Stimulated activated effector memory CD8-positive, alpha-beta T cell treated with anti-CD3 and anti-CD28 coated beads, Interleukin-12 subunit alpha, Interleukin-12 subunit beta, amount 100 ng/mL, for 72 hours (primary cell): ENCODE data around the gene IMPDH1.
A peak's percentile ranks its signal among the peaks of the same experiment; 100 is the strongest.

Experiments
- ATAC-seq: fragments of 150-1000 bp; cut with Tn5 transposase; 2 replicates; pipeline ENCODE4 v1.10.0; 2021
- DNase-seq, 2 donors: peaks; one replicate each; pipeline ENCODE4 v3.0.0; 2021 to 2022; ENCODE audit warnings: low spot score in 2 of 2
- H3K27ac Mint-ChIP-seq: one replicate; pipeline ENCODE4 v1.8.0; 2022; ENCODE audit warnings: mild to moderate bottlenecking, mixed read lengths
- H3K36me3 Mint-ChIP-seq: one replicate; pipeline ENCODE4 v1.8.0; 2022; ENCODE audit warnings: mild to moderate bottlenecking, mixed read lengths
- H3K4me1 Mint-ChIP-seq: one replicate; pipeline ENCODE4 v1.8.0; 2022; ENCODE audit warnings: mixed read lengths
- H3K4me3 Mint-ChIP-seq: one replicate; pipeline ENCODE4 v1.8.0; 2022; ENCODE audit warnings: mild to moderate bottlenecking, mixed read lengths
- H3K9me3 Mint-ChIP-seq: one replicate; pipeline ENCODE4 v1.8.0; 2022; ENCODE audit warnings: mixed read lengths

Gene IMPDH1

DNA sequence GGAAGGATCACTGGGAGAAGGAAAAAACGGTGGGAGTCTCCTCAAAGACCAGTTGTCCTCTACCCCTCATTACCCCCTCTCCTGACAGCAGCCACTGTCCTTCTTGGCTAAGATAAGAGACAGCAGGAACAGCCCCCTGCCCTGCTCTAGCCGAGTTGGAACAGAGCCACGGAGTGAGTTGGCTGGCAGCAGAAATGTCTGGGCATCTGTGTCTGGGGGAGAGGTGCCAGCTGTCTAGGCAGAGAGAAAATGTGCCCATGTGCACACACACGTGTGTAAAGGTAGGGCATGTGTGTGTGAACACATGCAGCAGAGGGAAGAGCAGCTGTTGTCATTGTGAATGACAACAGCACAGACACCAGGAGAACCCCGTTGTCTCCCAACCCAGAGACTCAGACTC is 36.5 kb upstream of the IMPDH1 start:
- DNase-seq: no peak
- Mint-ChIP-seq H3K27ac (no peak overlapping the region), H3K36me3 (peaks cover 11% of the 10 kb centered on the region), H3K4me1 (peaks cover 47% of the 10 kb centered on the region), H3K9me3 (no peaks in the 10 kb centered on the region), H3K4me3 (no peak overlapping the region)
- ATAC-seq: no peak

DNA sequence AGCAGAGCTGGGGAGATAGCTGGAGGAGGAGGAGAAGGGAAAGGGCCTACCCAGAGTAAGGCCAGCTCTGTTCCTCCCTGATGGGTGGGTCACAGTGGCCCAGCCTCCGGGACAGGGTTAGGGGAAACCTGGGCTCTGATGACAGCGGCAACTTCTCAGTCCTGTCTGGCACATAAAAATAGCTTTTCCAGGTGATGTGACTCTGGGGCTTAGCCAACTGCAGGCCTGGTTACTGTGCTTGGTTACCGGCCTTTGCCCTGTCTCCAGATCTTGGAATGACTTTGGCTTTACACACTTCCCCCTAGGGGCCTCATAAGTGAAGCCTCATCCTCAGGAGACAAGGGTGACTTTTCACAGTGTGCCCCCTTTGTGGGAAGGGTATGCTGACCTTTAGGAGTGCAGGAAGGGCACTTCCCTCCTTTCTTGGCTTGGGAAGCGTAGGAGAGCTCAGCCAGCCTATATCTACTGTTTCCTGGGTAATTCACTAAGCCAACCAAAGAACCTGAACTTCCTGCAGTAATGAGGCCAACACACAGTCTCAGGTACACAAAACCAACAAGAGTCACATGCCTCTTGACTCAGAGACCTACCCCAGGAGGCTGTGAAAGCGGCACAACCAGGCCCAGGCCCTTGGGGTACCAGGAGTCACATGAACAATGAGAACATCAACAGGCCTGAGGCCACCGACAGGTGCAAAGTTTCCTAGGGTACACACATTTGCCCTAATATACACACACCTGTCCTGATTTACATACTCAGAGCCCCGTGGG is 34.2 kb upstream of the IMPDH1 start:
- ATAC-seq: peak; percentile 90

DNA sequence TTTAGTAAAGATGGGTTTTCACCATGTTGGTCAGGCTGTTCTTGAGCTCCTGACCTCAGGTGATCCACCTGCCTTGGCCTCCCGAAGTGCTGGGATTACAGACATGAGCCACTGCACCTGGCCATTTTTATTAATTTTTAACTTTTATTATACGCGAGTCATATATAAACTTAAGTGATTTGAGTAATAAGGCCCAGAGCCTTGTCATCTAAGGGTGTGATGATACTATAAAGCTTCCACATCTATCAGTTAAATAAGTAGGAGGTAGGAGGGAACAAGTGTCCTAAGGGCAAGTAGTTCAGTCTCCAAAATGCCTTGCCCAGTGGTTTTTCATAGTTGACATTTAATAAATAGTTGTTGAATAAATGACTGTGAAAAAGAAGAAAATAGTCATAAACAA is 32.6 kb upstream of the IMPDH1 start:
- Mint-ChIP-seq H3K4me1 (peaks cover 18% of the 10 kb centered on the region), H3K4me3 (no peak overlapping the region), H3K36me3 (no peaks in the 10 kb centered on the region), H3K27ac (no peak overlapping the region), H3K9me3 (no peaks in the 10 kb centered on the region)
- DNase-seq (no peak), ATAC-seq (no peak)

More for the DNA sequence above, 34.2 kb upstream of the IMPDH1 start:
- Mint-ChIP-seq H3K9me3 (no peaks in the 10 kb centered on the region), H3K4me1 (peaks cover 31% of the 10 kb centered on the region), H3K4me3 (no peak overlapping the region), H3K36me3 (peaks cover 5% of the 10 kb centered on the region), H3K27ac (peak overlapping the region; percentile 23)
- DNase-seq: no peak

DNA sequence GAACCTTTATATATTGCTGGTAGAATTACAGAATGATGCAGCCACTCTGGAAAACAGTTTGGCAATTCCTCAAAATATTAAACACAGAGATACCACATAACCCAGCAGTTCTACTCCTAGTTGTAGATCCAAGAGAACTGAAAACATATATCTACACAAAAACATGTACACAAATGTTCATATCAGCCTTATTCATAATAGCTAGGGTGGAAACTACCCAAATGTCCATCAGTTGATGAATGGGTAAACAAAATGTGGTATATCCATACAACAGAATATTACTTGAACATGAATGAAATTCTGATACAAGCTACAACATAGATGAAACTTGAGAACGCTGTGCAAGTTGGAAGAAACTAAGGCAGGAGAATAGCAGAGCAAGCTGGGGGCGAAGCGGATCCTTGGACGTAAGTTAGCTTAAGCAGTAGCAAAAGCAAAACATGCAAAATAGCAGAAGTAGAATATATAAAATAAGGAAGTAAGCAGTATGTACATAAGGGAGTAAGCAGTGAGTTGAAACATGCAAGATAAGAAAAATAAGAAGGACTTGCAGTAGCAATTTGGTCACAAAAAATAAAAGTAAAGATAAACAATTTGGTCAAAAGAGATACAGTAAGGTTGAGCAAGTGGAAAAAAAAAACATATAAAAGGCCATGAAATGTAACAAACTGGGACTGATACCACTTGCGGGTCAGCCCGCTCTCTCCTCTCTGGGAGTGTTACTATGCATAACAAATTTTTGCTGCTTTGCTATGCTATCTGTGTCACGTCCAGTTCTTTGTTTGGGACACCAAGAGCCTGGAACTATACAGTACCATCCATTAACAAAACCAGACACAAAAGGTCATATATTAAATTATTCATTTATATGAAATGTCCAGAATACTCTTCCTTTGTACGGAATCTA is 27.9 kb upstream of the IMPDH1 start:
- no peak for ATAC-seq
- Mint-ChIP-seq H3K36me3 (no peaks in the 10 kb centered on the region), H3K4me3 (no peak overlapping the region), H3K9me3 (no peaks in the 10 kb centered on the region), H3K4me1 (no peaks in the 10 kb centered on the region), H3K27ac (no peak overlapping the region)
- no peak for DNase-seq

DNA sequence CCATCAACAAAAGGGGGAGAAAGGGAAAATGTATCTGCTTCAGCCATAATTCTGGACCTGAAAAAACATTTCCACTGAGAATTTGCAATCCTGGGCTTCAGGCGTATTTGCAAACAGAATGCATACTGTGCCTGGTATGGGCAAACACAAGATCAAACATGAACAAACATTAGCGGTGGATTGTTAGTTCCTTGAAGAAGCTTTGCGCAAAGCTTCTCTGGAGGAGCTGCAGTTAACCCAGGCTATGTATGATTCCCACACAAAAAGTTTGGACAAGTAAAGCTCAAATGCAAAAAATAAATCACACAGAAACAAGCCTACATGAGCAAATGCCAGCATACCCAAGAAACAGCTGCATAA is 25.5 kb upstream of the IMPDH1 start:
- H3K9me3 Mint-ChIP-seq: no peaks in the 10 kb centered on the region
- H3K4me1 Mint-ChIP-seq: no peaks in the 10 kb centered on the region
- no peak overlapping the region for H3K4me3 Mint-ChIP-seq
- ATAC-seq (no peak), DNase-seq (no peak)
- H3K36me3 Mint-ChIP-seq: no peaks in the 10 kb centered on the region
- no peak overlapping the region for H3K27ac Mint-ChIP-seq

DNA sequence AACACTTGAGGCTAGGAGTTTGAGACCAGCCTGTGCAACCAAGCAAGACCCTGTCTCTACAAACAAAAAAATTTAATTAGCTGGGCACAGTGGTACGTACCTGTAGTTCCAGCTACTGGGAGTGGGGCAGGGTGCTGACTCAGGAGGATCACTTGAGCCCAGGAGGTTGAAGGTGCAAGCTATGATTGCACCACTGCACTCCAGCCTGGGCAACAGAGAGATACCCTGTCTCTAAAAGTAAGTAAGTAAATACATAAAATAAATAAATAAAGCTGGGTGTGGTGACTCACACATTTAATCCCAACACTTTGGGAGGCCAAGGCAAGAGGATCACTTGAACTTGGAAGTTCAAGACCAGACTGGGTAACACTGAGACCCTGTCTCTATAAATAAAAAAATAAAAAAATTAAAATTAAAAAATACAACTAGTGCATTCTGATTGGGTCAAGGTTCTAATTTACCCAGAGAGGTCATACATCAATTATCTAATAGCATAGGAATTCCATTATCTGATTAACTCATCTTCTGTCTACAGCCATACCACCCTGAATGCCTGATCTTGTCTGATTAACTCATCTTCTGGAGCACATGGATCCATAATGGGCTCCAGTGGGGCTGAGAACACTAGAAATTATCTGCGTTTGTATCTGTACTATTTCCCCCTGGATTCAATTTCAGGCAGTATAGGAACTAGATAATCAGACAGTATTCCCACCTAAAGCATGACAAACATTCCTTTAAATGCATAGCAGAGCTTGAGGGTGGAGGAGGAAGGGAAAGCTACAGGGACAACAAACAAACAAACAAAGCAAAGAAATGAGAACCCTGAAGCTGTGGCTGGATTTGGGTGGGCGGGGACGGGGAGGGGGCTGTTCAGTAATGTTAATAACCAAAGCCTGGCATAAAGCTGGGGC is 24.9 kb upstream of the IMPDH1 start:
- Mint-ChIP-seq H3K36me3 (no peaks in the 10 kb centered on the region), H3K4me1 (peaks cover 2% of the 10 kb centered on the region), H3K27ac (no peak overlapping the region), H3K9me3 (no peaks in the 10 kb centered on the region), H3K4me3 (no peak overlapping the region)
- ATAC-seq (no peak), DNase-seq (no peak)

DNA sequence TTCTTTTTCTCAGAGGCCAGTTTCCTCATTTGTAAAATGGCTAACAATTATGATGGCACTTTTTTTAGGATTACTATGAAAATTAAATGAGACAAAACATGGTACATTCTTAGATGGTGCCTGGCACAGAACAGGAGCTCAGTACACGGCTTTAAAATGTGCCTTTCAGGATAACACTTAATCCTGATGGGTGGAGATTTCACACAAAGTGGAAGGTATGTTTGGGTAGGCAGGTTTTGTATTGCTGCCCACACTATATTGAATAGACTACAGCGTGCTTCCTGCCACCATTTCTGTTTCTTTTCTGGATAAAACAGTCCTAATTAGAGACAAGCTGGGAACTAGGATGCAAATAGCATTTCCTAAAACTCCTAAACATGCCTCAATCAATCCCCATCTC is 22.0 kb upstream of the IMPDH1 start:
- Mint-ChIP-seq H3K27ac (no peak overlapping the region), H3K9me3 (no peaks in the 10 kb centered on the region), H3K4me3 (no peak overlapping the region), H3K36me3 (no peaks in the 10 kb centered on the region), H3K4me1 (peaks cover 13% of the 10 kb centered on the region)
- ATAC-seq (no peak), DNase-seq (no peak)

DNA sequence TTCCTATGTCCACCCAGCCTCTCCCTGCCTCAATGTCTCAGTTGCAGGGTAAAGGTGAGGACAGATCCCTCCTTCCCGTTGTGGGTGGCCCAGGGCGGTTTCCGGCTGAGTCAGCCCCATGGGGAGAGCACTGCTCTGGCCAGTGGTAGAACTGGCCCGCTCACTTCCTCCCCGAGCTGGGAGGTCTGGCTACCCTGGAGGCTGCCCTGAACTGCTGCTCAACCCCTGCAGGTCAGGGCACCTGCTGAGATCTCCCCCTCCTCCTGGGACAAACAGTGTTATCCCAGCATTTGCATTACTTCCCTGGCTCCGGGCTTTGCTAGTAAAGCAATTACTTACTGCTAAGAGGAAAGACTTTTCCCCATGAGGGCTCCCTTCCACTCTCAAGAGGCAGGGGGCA is 21.4 kb upstream of the IMPDH1 start:
- Mint-ChIP-seq H3K9me3 (no peaks in the 10 kb centered on the region), H3K27ac (no peak overlapping the region), H3K4me1 (peaks cover 13% of the 10 kb centered on the region), H3K4me3 (no peak overlapping the region), H3K36me3 (no peaks in the 10 kb centered on the region)
- DNase-seq: no peak
- no peak for ATAC-seq

DNA sequence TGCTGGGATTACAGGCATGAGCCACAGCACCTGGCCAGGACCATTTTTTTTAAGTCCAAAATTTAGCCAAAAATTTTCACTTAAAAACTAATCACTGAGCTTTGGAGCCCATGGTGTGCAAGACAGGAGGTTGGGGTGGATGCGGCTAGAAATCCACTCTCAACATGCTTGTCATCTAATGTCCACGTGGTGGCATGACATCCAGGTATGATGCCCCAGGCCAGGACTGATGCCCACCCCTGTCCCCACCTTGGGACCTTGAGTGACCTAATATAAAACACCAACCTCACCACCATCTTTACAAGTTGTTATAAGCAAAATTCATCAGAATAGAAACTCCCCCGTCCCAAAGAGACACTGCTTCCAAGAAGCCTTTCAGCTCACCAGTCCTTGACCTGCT is 20.4 kb upstream of the IMPDH1 start:
- no peaks in the 10 kb centered on the region for H3K36me3 Mint-ChIP-seq
- H3K4me3 Mint-ChIP-seq: no peak overlapping the region
- DNase-seq (no peak), ATAC-seq (no peak)
- no peaks in the 10 kb centered on the region for H3K9me3 Mint-ChIP-seq
- peaks cover 13% of the 10 kb centered on the region for H3K4me1 Mint-ChIP-seq
- H3K27ac Mint-ChIP-seq: no peak overlapping the region

DNA sequence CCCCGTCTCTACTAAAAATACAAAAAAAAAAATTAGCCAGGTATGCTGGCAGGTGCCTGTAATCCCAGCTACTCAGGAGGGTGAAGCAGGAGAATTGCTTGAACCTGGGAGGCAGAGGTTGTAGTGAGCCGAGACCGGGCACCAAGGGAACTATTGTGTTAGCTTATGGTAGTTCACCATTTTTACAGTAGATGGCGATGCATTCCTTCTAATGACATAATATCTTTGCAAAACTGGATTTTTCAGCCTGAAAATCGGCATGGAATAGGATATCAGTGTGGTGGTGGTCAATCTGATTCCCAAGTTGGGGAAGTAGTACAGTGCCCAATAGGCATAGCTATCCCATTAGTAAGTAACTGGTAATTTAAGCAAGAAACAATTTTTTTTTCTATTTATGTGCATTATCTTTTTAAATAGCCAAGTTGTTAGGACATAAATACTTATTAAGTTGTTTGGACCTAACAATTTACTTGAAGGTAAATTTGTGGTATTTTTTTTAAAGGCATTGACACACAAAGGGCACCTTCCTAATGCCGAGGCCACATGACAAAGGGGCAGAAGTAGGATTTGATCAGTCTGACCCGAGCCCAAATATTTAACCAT is 17.6 kb upstream of the IMPDH1 start:
- DNase-seq (no peak), ATAC-seq (peak; percentile 36)
- peaks cover 28% of the 10 kb centered on the region for H3K4me1 Mint-ChIP-seq
- H3K36me3 Mint-ChIP-seq: no peaks in the 10 kb centered on the region
- no peaks in the 10 kb centered on the region for H3K9me3 Mint-ChIP-seq
- no peak overlapping the region for H3K4me3 Mint-ChIP-seq
- no peak overlapping the region for H3K27ac Mint-ChIP-seq

DNA sequence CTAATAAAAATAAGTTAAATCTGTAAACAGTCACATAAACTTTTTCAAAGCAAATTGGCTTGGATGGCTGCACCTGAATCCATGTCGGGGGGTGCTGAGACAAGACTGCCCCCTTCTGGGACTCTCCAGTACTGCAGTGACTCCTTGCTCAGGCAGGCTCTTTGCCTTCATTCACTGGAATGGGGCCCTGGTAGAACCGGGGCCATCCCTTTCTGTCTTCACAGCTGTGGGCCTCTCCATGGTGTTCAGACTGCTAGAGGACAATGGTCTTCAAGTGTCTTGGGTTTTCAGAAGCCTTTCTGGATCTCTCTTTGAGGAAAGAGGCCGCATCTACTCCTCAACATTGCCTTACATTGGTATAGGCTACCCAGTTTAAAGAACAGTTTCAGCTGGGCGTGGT is 16.1 kb upstream of the IMPDH1 start:
- no peaks in the 10 kb centered on the region for H3K9me3 Mint-ChIP-seq
- peak; percentile 55 for ATAC-seq
- DNase-seq: peak; percentile 82 to 93

DNA sequence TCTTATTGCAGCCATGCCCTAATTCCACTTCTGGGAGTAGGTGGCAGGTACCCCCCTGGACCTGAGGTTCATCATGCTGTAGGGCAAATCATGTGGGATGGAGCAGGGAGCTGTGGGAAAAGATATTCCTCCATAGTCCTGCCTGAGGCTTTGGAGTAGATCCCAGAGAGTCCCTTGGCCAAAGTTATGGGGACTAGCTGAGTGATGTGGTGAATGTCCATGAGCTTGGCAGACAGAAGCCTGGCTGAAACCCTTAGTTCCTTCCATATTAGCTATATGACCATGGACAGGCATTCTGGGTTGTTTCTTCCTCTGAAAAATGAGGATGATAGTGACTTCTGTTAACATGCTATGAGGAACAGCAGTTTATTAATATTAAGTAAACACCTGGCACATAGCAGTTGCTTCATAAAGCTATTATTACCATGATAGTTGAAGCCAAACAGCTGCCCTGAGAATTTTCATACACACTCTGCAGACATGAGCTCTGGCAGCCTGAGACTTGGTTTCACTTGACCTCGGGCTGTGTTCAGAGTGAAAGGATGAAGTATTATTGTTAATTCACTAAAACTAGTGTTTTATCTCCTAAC is 15.0 kb upstream of the IMPDH1 start:
- H3K4me3 Mint-ChIP-seq: no peak overlapping the region
- no peak for ATAC-seq

More for the DNA sequence above, 16.1 kb upstream of the IMPDH1 start:
- Mint-ChIP-seq H3K4me3 (no peak overlapping the region), H3K27ac (no peak overlapping the region), H3K4me1 (peaks cover 43% of the 10 kb centered on the region), H3K36me3 (no peaks in the 10 kb centered on the region)

DNA sequence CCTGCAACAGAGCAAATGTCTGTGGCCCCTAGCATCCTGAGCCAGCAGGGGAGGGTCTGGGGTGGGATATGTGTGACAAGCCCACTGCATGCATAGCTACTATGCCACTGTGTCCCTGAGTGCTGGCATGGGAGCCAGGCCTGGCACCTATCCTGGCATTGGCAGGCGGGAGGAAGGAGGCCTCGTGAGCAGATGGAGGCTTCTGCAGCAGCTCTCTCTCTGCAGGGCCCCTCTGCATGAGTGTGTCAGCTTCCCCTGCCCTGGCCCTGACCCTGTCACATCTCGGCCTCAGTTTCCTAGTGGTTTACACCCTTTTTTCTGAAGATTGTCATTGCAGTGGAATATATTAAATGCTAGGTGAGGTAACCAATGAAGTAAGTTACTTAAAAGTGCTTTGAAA is 13.1 kb upstream of the IMPDH1 start:
- ATAC-seq: peak; percentile 94
- Mint-ChIP-seq H3K27ac (peak overlapping the region; percentile 79), H3K36me3 (no peaks in the 10 kb centered on the region), H3K4me3 (peak overlapping the region; percentile 41), H3K4me1 (peaks cover 44% of the 10 kb centered on the region), H3K9me3 (no peaks in the 10 kb centered on the region)
- DNase-seq: no peak

More for the DNA sequence above, 15.0 kb upstream of the IMPDH1 start:
- DNase-seq: no peak
- Mint-ChIP-seq H3K36me3 (no peaks in the 10 kb centered on the region), H3K4me1 (peaks cover 48% of the 10 kb centered on the region), H3K27ac (no peak overlapping the region), H3K9me3 (no peaks in the 10 kb centered on the region)

DNA sequence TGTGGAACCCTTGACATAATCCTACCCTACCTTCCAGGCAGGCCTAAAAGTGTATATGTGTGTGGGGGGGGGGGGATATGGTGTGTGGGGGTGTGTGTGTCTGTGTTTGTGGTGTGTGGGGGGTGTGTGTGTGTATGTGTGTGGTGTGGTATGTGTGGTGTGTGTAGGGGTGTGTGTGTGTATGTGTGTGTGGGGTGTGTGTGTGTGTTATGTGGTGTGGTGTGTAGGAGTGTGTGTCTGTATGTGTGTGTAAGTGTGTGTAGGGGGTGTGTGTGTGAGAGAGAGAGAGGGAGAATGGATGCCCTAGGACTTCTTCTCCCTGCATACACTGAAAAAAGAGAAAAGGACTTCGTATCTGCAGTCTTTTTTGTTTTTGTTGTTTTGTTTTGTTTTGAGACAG is 12.3 kb upstream of the IMPDH1 start:
- H3K4me1 Mint-ChIP-seq: peaks cover 44% of the 10 kb centered on the region
- H3K36me3 Mint-ChIP-seq: no peaks in the 10 kb centered on the region
- no peak for ATAC-seq

More for the DNA sequence above, 12.3 kb upstream of the IMPDH1 start:
- DNase-seq: no peak
- Mint-ChIP-seq H3K27ac (peak overlapping the region; percentile 79), H3K9me3 (no peaks in the 10 kb centered on the region), H3K4me3 (peak overlapping the region; percentile 41)
